C4-2B (cell line): ENCODE results near the gene MALSU1.

Experiments
- CTCF ChIP-seq: fragments of 450-650 bp; conservative IDR thresholded peaks from 2 replicates; pipeline ENCODE4 v1.5.1; 2017; ENCODE audit warnings: mild to moderate bottlenecking
- ZFX ChIP-seq: fragments of 450-650 bp; IDR thresholded peaks from 2 replicates; pipeline ENCODE4 v1.6.1; 2017

- no peak for TF ChIP-seq CTCF
- no peak for TF ChIP-seq ZFX
These were observed 42.4 kb upstream of the MALSU1 start for GRCh38 chr7:23256731-23257130.
